ENCODE data around the gene C9orf57. TPM values are rescaled to one million over a fixed set of nuclear protein-coding genes. Genes with fewer than 3 reads are reported as not detected.
"Not testable (repeated sequence)": the region's sequence is repeated elsewhere in the genome, so short reads cannot be mapped to it uniquely, and the experiment has no call there.

C9orf57 gene
- total RNA-seq (not detected), polyA plus RNA-seq (not detected)

GRCh38 chr9:72060513-72060912 lies at the start of gene C9orf57:
TSS of gene C9orf57 (minus strand) at chr9:72060613. CDS start at chr9:72059331, 1,282 bp downstream.
- H3K9me3 ChIP-seq (ENCODE audit: control insufficient read depth in 2 of 2, low read length in 2 of 2): no peaks in the 10 kb centered on the region
- ATAC-seq (ENCODE audit: low read depth in 2 of 2) (no peak), DNase-seq (no peak)
- Mint-ChIP-seq H3K36me3 (no peaks in the 10 kb centered on the region), H3K27ac (no peak within 1 kb of the TSS), H3K4me3 (no peak within 1 kb of the TSS), H3K4me1 (no peaks in the 10 kb centered on the region), H3K9me3 (no peaks in the 10 kb centered on the region), H3K27me3 (peaks cover 9% of the 10 kb centered on the region)
- no peak within 1 kb of the TSS for H3K4me3 ChIP-seq (ENCODE audit: low read depth, low read length)
- no peaks in the 10 kb centered on the region for H3K36me3 ChIP-seq (ENCODE audit: control insufficient read depth, insufficient read depth, low read length)
- no peaks in the 10 kb centered on the region for H3K4me1 ChIP-seq (ENCODE audit: control insufficient read depth, insufficient read depth, low read length, poor library complexity, severe bottlenecking)
- no peaks in the 10 kb centered on the region for H3K27me3 ChIP-seq (ENCODE audit: control insufficient read depth, insufficient read depth, low read length)
- H3K27ac ChIP-seq (ENCODE audit: insufficient read depth, low read length, poor library complexity, severe bottlenecking): no peak within 1 kb of the TSS

GRCh38 chr9:72102520-72102919 lies 42.1 kb upstream of the C9orf57 start:
- Mint-ChIP-seq H3K4me3 (no peak overlapping the region), H3K27ac (no peak overlapping the region), H3K4me1 (no peaks in the 10 kb centered on the region), H3K27me3 (no peaks in the 10 kb centered on the region), H3K9me3 (peaks cover 0 to 6% (median 0%) of the 10 kb centered on the region in 7 donors), H3K36me3 (no peaks in the 10 kb centered on the region)
- no peak overlapping the region for H3K4me3 ChIP-seq (ENCODE audit: low read depth, low read length)
- H3K4me1 ChIP-seq (ENCODE audit: control insufficient read depth, insufficient read depth, low read length, poor library complexity, severe bottlenecking): no peaks in the 10 kb centered on the region
- DNase-seq: no peak
- H3K27me3 ChIP-seq (ENCODE audit: control insufficient read depth, insufficient read depth, low read length): no peaks in the 10 kb centered on the region
- no peaks in the 10 kb centered on the region for H3K9me3 ChIP-seq (ENCODE audit: control insufficient read depth in 2 of 2, low read length in 2 of 2)
- H3K36me3 ChIP-seq (ENCODE audit: control insufficient read depth, insufficient read depth, low read length): no peaks in the 10 kb centered on the region
- H3K27ac ChIP-seq (ENCODE audit: insufficient read depth, low read length, poor library complexity, severe bottlenecking): no peak overlapping the region
- ATAC-seq (ENCODE audit: low read depth in 2 of 2): no peak

GRCh38 chr9:72095520-72095919 lies 35.1 kb upstream of the C9orf57 start:
- ATAC-seq (ENCODE audit: low read depth in 2 of 2); H3K27me3 ChIP-seq (ENCODE audit: control insufficient read depth, insufficient read depth, low read length); DNase-seq; H3K4me1 Mint-ChIP-seq; H3K27ac ChIP-seq (ENCODE audit: insufficient read depth, low read length, poor library complexity, severe bottlenecking); H3K36me3 ChIP-seq (ENCODE audit: control insufficient read depth, insufficient read depth, low read length); H3K4me1 ChIP-seq (ENCODE audit: control insufficient read depth, insufficient read depth, low read length, poor library complexity, severe bottlenecking); H3K9me3 Mint-ChIP-seq; H3K27me3 Mint-ChIP-seq; H3K9me3 ChIP-seq (ENCODE audit: control insufficient read depth in 2 of 2, low read length in 2 of 2); H3K4me3 Mint-ChIP-seq; H3K4me3 ChIP-seq (ENCODE audit: low read depth, low read length); H3K27ac Mint-ChIP-seq; H3K36me3 Mint-ChIP-seq: not testable (repeated sequence)

GRCh38 chr9:72092820-72093219 lies 32.4 kb upstream of the C9orf57 start:
- no peak overlapping the region for H3K4me3 Mint-ChIP-seq

GRCh38 chr9:72089451-72090130 lies 29.2 kb upstream of the C9orf57 start:
- Mint-ChIP-seq H3K27ac (no peak overlapping the region), H3K36me3 (no peaks in the 10 kb centered on the region), H3K9me3 (peaks cover 0 to 1% (median 0%) of the 10 kb centered on the region in 7 donors), H3K4me1 (no peaks in the 10 kb centered on the region), H3K27me3 (no peaks in the 10 kb centered on the region), H3K4me3 (no peak overlapping the region)
- Histone ChIP-seq H3K9me3 (ENCODE audit: control insufficient read depth in 2 of 2, low read length in 2 of 2) (no peaks in the 10 kb centered on the region), H3K27me3 (ENCODE audit: control insufficient read depth, insufficient read depth, low read length) (no peaks in the 10 kb centered on the region), H3K36me3 (ENCODE audit: control insufficient read depth, insufficient read depth, low read length) (no peaks in the 10 kb centered on the region), H3K27ac (ENCODE audit: insufficient read depth, low read length, poor library complexity, severe bottlenecking) (no peak overlapping the region), H3K4me3 (ENCODE audit: low read depth, low read length) (no peak overlapping the region), H3K4me1 (ENCODE audit: control insufficient read depth, insufficient read depth, low read length, poor library complexity, severe bottlenecking) (no peaks in the 10 kb centered on the region)
- DNase-seq (no peak), ATAC-seq (ENCODE audit: low read depth in 2 of 2) (no peak)

More at GRCh38 chr9:72092820-72093219, 32.4 kb upstream of the C9orf57 start:
- Mint-ChIP-seq H3K4me1 (no peaks in the 10 kb centered on the region), H3K27ac (no peak overlapping the region), H3K27me3 (no peaks in the 10 kb centered on the region), H3K9me3 (peaks cover 0 to 2% (median 0%) of the 10 kb centered on the region in 7 donors), H3K36me3 (no peaks in the 10 kb centered on the region)
- H3K4me1 ChIP-seq (ENCODE audit: control insufficient read depth, insufficient read depth, low read length, poor library complexity, severe bottlenecking): no peaks in the 10 kb centered on the region
- H3K27me3 ChIP-seq (ENCODE audit: control insufficient read depth, insufficient read depth, low read length): no peaks in the 10 kb centered on the region
- no peak overlapping the region for H3K27ac ChIP-seq (ENCODE audit: insufficient read depth, low read length, poor library complexity, severe bottlenecking)
- DNase-seq (no peak), ATAC-seq (ENCODE audit: low read depth in 2 of 2) (no peak)
- H3K9me3 ChIP-seq (ENCODE audit: control insufficient read depth in 2 of 2, low read length in 2 of 2): no peaks in the 10 kb centered on the region
- no peak overlapping the region for H3K4me3 ChIP-seq (ENCODE audit: low read depth, low read length)
- no peaks in the 10 kb centered on the region for H3K36me3 ChIP-seq (ENCODE audit: control insufficient read depth, insufficient read depth, low read length)

GRCh38 chr9:72082536-72082935 lies 22.1 kb upstream of the C9orf57 start:
- Histone ChIP-seq H3K27ac (ENCODE audit: insufficient read depth, low read length, poor library complexity, severe bottlenecking) (no peak overlapping the region), H3K27me3 (ENCODE audit: control insufficient read depth, insufficient read depth, low read length) (no peaks in the 10 kb centered on the region), H3K36me3 (ENCODE audit: control insufficient read depth, insufficient read depth, low read length) (no peaks in the 10 kb centered on the region), H3K4me1 (ENCODE audit: control insufficient read depth, insufficient read depth, low read length, poor library complexity, severe bottlenecking) (no peaks in the 10 kb centered on the region), H3K9me3 (ENCODE audit: control insufficient read depth in 2 of 2, low read length in 2 of 2) (no peaks in the 10 kb centered on the region), H3K4me3 (ENCODE audit: low read depth, low read length) (no peak overlapping the region)
- peaks cover 15% of the 10 kb centered on the region for H3K27me3 Mint-ChIP-seq
- peaks cover 0 to under 1% (median 0%) of the 10 kb centered on the region in 7 donors for H3K9me3 Mint-ChIP-seq
- H3K27ac Mint-ChIP-seq: no peak overlapping the region
- H3K4me1 Mint-ChIP-seq: no peaks in the 10 kb centered on the region
- DNase-seq: no peak
- H3K36me3 Mint-ChIP-seq: no peaks in the 10 kb centered on the region
- ATAC-seq (ENCODE audit: low read depth in 2 of 2): no peak
- no peak overlapping the region for H3K4me3 Mint-ChIP-seq

- H3K36me3 Mint-ChIP-seq; H3K4me1 Mint-ChIP-seq; DNase-seq; H3K4me3 ChIP-seq (ENCODE audit: low read depth, low read length); H3K9me3 Mint-ChIP-seq; H3K27me3 ChIP-seq (ENCODE audit: control insufficient read depth, insufficient read depth, low read length); H3K4me3 Mint-ChIP-seq; H3K4me1 ChIP-seq (ENCODE audit: control insufficient read depth, insufficient read depth, low read length, poor library complexity, severe bottlenecking); ATAC-seq (ENCODE audit: low read depth in 2 of 2); H3K36me3 ChIP-seq (ENCODE audit: control insufficient read depth, insufficient read depth, low read length); H3K27ac Mint-ChIP-seq; H3K27ac ChIP-seq (ENCODE audit: insufficient read depth, low read length, poor library complexity, severe bottlenecking); H3K9me3 ChIP-seq (ENCODE audit: control insufficient read depth in 2 of 2, low read length in 2 of 2): not testable (repeated sequence)
- peaks cover 13% of the 10 kb centered on the region for H3K27me3 Mint-ChIP-seq
These were observed 14.3 kb upstream of the C9orf57 start for GRCh38 chr9:72074666-72075065.

GRCh38 chr9:72065076-72065475 lies 4.7 kb upstream of the C9orf57 start:
- H3K27me3 ChIP-seq (ENCODE audit: control insufficient read depth, insufficient read depth, low read length): no peaks in the 10 kb centered on the region
- DNase-seq (no peak), ATAC-seq (ENCODE audit: low read depth in 2 of 2) (no peak)
- H3K4me3 ChIP-seq (ENCODE audit: low read depth, low read length): no peak overlapping the region
- Mint-ChIP-seq H3K9me3 (peaks cover 0 to 3% (median 2%) of the 10 kb centered on the region in 7 donors), H3K27me3 (peaks cover 6% of the 10 kb centered on the region), H3K4me3 (no peak overlapping the region), H3K4me1 (no peaks in the 10 kb centered on the region), H3K27ac (no peak overlapping the region), H3K36me3 (no peaks in the 10 kb centered on the region)
- H3K27ac ChIP-seq (ENCODE audit: insufficient read depth, low read length, poor library complexity, severe bottlenecking): no peak overlapping the region
- no peaks in the 10 kb centered on the region for H3K9me3 ChIP-seq (ENCODE audit: control insufficient read depth in 2 of 2, low read length in 2 of 2)
- no peaks in the 10 kb centered on the region for H3K4me1 ChIP-seq (ENCODE audit: control insufficient read depth, insufficient read depth, low read length, poor library complexity, severe bottlenecking)
- H3K36me3 ChIP-seq (ENCODE audit: control insufficient read depth, insufficient read depth, low read length): no peaks in the 10 kb centered on the region
